Daoy (cell line): ENCODE results near the gene ATP10D. TPM values are rescaled to one million over a fixed set of nuclear protein-coding genes. Genes with fewer than 3 reads are reported as not detected.

Experiments used
- DNase-seq: peaks from one replicate; pipeline ENCODE4 v3.0.0-alpha.2; 2015; ENCODE audit warnings: low read depth
- total RNA-seq: library from RNA; depleted of rRNA; stranded (reverse); fragments of >200 nt; shearing (Covaris generic); gene quantifications from 2 replicates; pipeline ENCODE4 v1.2.3, GENCODE V29; 2014; rRNA removed

The ATP10D gene
- total RNA-seq, 1 experiment from 2014 or later = 8.9 TPM

DNA sequence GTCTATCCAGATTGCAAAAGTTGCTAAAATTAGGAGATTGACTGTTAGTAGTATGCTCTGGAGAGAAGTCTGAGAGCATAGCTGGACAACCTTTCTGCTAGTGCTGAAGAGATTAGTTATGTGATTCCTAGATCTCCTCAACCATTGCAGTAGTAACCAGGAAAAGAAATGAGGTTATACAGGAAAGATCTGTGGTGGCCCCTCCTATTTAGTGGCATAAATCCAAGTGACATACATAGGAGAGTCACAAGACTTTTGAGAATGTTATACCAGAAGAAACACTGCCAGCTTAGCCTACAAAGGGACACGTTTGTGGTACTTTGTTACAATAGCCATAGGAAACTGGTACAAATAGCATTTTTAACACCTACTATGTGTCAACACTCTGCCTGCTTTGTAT, 105.2 kb downstream of the ATP10D start:
- no peak for DNase-seq

DNA sequence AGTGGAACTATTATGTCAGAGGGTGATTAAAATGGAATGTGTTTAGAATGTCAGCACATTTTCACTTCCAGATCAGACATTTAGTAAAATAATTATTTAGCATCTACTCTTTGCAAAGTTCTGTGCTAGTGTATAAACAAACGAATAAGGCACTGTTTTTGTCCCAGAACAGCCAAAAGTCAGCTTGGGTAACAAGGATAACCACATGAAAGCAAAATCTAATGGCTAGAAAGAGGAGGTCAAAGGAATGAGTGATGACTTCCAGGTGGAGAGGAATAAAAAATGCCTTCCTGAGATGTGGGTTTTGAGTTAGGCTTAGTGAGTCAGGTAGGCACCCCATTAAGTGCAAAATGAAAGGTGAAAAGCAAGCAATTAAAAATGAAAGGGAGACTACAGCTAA, 112.6 kb downstream of the ATP10D start:
- DNase-seq = no peak

DNA sequence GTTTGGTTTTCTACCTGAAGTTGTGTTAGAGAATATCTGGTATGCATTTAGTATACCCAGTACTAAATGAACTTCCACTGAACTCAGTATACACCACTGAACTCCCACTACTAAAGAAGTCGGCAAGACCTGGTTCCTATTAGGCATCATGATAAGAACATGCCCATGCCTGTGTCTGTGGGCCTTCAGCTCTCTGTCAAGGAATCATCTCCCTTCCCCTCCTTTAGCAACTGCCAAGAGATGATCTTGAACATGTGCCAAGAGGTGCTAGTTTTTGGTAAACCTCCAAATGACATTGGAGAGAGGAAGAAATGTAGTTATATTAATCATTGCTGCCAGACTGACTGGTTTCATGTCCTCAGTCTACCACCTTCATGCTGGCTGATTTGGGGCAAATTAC, 113.2 kb downstream of the ATP10D start:
- no peak for DNase-seq

DNA sequence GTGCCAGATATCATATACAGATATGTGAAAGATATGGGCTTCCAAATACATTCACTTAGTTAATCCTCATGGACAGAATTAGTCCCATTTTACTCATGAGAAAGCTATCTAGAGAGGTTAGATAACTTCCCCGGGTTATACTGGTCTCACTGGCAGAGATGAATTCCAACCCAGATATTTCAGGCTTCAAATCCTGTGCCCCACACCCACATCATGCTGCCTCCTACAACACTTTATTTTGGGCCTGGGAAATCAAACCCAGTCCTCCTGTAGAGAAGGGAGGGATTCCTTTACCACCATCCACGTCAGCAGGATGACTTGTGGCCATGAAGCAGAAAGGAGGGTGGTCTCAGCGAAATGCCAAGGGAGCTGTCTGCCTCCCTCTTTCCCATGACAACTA, 113.8 kb downstream of the ATP10D start:
- no peak for DNase-seq

DNA sequence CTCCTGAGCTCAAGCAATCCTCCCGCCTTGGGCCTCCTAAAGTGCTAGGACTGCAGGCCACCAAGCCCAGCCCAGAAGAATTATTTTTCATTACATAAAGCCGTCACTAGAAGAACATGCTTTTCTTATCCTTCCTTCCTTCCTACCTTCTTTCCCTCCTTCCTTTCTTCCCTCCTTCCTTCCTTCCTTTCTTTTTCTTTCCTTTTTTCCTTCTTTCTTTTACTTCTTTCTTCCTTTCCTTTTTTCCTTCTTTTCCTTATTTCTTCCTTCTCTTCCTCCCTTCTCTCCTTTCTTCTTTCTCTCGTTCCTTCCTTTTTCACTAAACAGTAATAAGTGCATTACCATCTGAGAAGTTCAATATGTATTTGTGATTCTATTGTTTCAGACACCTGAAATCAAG, 121.4 kb downstream of the ATP10D start:
- no peak for DNase-seq

DNA sequence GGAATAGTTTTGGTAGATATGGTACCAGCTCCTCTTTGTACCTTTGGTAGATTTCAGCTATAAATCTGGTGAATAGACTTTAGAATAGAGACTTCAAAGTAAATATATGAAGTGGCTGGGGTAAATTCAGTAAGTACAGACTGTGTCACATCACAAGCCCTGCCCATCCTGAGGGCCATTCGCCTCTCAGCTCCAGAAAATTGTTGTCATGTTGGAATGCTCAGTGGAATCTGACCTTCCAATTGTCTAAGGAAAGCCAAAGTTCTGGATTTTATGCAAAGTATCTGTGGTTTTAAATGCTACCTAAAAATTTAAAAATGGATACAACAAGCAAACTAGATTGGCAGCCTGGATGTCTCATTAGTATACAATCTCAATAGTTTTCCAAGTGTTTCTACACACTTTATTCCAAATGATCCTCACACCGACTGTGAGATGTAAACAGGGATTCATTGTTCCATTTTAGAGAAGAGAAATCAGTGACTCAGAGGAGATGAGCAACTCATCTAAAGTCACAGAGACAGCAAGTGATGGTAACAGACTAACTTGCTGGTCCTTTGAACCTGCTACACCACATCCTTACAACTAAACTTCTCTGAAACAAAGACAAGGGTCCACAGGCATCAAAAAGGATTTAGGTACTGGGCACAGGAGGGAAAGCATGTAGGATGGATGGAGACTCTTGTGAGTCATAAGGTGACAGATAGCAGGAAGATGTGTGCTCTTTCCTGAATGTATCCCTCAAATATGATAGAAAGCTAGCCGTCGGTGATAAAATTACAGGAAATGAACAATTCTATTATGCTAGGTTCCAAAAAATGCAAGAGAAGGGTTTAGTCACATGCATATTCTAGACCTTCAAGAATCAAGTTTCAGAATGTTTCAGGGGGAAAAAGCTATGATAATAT, 127.3 kb downstream of the ATP10D start:
- no peak for DNase-seq

DNA sequence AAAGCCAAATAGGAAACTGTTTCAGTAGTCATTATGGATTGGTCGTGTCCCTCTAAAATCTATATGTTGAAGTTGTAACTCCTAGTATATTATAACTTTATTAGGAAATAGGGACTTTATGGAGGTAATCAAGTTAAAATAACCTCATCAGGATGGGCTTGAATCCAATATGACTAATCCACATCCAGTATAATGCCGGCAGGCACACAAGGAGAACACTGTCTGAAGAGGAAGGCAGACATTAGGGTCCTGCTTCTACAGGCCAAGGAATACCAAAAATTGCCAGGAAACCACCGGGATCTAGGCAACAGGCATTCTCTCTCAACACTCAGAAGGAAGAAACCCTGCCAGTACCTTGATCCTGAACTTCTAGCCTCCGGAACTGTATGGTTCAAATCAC, 130.3 kb downstream of the ATP10D start:
- DNase-seq = no peak

DNA sequence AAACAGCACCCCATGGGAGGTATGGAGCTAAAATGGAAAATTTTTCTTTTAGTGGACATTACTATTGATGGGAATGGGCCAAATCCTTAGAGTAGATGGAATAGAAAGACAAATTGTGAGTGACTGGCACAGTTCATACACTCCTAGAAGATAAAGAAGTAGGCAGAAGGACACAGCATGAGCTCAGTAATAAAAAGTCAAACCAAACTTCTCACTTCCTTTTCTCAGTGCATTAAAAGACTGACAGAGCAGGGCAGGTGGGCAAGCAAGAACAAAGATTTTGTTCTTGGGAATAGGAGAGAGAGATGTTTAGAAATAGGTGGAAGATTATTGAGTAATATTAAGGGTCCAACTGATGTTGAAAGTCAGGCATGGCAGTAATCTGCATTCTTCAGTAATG, 132.5 kb downstream of the ATP10D start:
- no peak for DNase-seq

DNA sequence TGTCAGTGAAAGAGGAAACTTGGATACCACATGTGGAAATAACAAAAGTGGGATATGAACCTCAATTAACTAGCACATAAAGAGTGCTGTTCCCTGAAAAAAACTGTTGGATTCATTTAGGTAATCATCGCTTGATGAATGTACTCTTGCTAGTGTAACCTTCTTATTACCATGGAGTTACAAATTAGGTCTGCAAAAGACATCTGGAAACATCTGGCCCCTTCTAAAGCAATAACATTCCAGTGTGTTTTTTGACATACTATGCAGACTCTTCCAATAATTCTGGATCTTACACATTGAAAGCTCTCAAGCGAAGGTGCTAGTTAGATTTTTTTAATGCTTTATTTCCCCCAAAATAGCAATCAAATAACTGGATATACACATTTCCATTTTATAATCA, 134.6 kb downstream of the ATP10D start:
- no peak for DNase-seq

DNA sequence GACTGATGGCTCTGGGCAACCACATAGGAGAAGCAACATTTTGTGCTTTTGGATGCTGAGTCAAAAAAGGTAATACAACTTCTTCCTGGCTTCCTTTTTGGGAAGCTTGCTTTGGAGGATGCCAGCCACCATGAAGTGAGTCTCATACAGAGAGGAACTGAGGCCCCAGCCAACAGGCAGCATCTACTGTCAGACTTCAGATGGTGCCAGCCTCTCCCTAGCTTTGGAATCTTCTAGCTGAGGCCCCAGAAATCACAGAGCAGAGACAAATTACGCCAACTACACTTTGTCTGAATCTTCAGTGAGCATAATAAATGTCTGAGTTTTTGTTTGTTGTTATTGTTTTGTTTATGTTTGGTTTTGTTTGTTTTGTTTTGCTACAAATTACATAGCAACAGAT, 136.1 kb downstream of the ATP10D start:
- DNase-seq = no peak

DNA sequence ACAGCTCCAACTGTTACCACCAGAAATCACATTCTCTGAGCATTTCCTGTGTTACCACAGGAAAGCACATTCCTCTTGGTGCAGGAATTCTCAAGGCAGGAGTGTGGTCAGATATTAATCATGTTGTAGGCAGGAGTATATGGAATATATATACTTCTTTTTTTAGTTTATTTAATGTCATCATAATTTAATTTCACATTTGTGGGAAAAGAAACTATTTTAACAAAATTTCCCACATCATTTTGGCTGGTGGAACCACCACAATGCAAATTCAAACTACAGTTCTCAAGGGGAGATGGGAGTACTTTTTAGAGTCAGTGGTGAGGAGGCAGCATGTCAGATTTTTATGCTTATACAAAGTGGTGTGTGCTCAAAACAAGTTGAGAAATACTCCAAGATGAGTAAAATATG, 139.0 kb downstream of the ATP10D start:
- peak; percentile 4 for DNase-seq

DNA sequence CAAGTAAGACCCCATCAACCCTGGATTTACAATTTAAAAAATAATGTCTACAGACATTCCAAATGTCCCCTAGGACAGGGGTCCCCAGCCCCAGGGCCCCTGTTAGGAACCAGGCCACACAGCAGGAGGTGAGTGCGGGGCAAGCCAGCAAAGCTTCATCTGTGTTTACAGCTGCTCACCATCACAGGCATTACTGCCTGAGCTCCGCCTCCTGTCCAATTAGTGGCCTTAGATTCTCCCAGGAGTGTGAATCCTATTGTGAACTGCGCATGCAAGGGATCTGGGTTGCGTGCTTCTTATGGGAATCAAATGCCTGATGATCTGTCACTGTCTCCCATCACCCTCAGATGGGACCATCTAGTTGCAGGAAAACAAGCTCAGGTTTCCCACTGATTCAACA, 146.1 kb downstream of the ATP10D start:
- DNase-seq = no peak

DNA sequence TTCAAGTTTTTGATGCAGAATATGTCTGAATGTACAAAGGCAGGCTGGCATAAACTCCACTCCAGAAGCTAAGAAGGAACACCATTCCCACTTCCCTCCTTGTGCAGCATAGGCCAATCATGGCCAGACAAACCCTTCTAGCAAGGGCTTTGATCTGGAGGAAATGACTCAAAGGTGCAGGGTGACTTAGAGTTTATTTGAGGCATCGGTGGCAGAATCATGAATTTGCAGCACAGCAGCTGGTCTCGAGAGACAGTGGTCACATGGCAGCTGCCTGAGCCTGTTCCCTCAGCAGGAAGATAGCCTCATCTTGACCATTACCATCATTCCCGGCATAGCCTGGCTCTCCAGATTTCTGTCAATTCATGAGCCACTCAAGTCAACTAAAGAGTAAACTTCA, 154.5 kb downstream of the ATP10D start:
- DNase-seq = peak; percentile 35

DNA sequence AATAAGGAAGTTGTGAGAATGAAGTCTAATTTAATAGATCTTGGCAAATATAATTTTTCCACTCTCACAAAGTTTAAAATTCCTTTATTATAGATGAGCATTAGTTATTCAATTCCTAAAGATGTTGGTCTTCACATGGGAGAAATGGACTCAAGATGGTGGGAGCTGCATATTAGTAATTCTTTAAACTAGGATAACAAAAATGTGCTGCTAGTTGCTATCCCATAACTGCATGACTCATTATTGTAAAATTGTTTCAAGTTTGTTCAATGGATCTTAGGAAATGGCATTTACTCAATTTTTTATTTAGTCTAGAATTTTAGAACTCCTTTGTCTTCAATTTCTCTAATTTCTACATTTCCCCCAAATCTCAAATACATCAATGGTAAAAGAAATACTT, 155.8 kb downstream of the ATP10D start:
- no peak for DNase-seq

DNA sequence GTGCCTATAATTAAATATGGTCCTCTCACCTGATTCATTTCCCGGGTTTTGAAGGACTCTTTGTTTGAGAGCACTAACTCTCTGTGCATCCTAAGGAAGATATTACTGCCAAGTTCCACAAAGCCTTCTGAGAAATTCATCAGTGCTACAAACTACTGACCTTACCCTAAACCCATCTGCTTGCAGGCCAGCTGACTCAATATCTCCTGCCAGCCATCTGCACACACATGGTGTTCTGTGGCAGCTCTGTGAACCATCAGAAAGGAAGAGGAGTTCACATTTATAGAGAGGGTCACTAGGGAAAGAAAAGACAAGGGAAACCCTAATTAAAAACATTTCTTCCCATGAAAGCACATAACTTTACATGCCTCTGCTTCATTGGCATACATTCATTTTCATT, 156.7 kb downstream of the ATP10D start:
- DNase-seq = no peak

DNA sequence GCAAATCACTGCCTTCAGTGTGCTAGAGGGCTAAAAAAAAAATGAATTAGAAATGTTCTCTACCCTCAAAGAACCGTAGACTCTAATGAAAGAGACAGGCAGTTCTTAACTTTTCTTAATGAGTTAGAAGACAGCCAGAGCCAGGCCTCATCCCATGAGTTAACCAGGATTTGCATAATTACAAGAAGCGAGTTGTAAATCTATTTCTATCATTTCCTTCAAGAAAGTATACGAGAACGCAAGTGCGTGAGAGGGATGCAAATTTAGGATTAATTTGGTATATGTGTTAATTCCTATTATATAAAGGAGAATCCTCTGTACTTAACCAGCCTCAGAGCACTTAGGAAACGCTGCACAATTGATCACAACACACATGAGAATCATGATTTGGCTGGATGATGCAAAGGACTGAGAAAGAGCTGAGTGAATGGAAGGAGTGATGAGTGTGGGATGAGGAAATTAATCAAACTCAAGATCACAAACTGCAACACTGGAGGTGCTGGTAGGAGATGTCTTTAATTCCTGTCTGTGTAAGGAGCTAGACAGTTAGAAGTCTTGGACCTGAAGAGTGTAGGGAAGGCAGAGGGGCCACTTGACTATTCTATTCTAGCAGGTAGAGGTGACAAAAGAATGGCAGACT, 157.2 kb downstream of the ATP10D start:
- no peak for DNase-seq

Other genes starting within 250 kb of the ATP10D start
- 50.3 and 59.7 TPM in 2 replicates for gene COMMD8, start 21.6 kb upstream of the ATP10D start, total RNA-seq